Loucy (cell line): ENCODE results near the gene CCDC70.

Experiments used
- H2AFZ ChIP-seq: fragments of 200-600 bp; sonication (generic); 2 replicates; pipeline ENCODE4 v1.6.0; 2016; ENCODE audit warnings: antibody characterized with exemption, mild to moderate bottlenecking, low read length, moderate library complexity
- H3F3A ChIP-seq: fragments of 200-600 bp; 2 replicates; pipeline ENCODE4 v1.6.0; 2016; ENCODE audit warnings: antibody characterized with exemption, low read depth, mild to moderate bottlenecking
- H3K27me3 ChIP-seq: fragments of 200-600 bp; sonication (generic); 2 replicates; pipeline ENCODE4 v1.6.1; 2014; ENCODE audit warnings: low read length, mild to moderate bottlenecking; ENCODE audit not compliant: insufficient read depth, poor library complexity, severe bottlenecking
- H3K36me3 ChIP-seq: fragments of 200-600 bp; sonication (generic); 2 replicates; pipeline ENCODE4 v1.6.1; 2016; ENCODE audit warnings: low read length; ENCODE audit not compliant: insufficient read depth
- H3K4me1 ChIP-seq: fragments of 200-600 bp; sonication (generic); 2 replicates; pipeline ENCODE4 v1.5.1; 2014; ENCODE audit warnings: low read length, mild to moderate bottlenecking; ENCODE audit not compliant: insufficient read depth, poor library complexity, severe bottlenecking
- H3K4me2 ChIP-seq: fragments of 200-600 bp; sonication (generic); 2 replicates; pipeline ENCODE4 v1.6.0; 2014; ENCODE audit warnings: antibody characterized with exemption, low read length, low read depth, mild to moderate bottlenecking; ENCODE audit not compliant: poor library complexity, severe bottlenecking
- H3K4me3 ChIP-seq: fragments of 200-600 bp; sonication (generic); 2 replicates; pipeline ENCODE4 v1.5.1; 2014; ENCODE audit warnings: low read length, mild to moderate bottlenecking, mixed read lengths; ENCODE audit not compliant: poor library complexity, severe bottlenecking
- H3K79me2 ChIP-seq: fragments of 200-600 bp; sonication (generic); 2 replicates; pipeline ENCODE4 v1.6.1; 2014; ENCODE audit warnings: low read length; ENCODE audit not compliant: insufficient read depth
- H3K9ac ChIP-seq: fragments of 200-600 bp; sonication (generic); 2 replicates; pipeline ENCODE4 v1.6.0; 2014; ENCODE audit warnings: mild to moderate bottlenecking, low read depth, low read length, moderate library complexity; ENCODE audit not compliant: poor library complexity, severe bottlenecking
- H3K9me2 ChIP-seq: fragments of 200-600 bp; sonication (generic); replicated peaks from 2 replicates; pipeline ENCODE4 v1.6.1; 2016; ENCODE audit warnings: low read depth, low read length, mixed read lengths
- H3K9me3 ChIP-seq: fragments of 200-600 bp; sonication (generic); 2 replicates; pipeline ENCODE4 v1.6.1; 2014; ENCODE audit warnings: mild to moderate bottlenecking, antibody characterized with exemption, low read length, low read depth; ENCODE audit not compliant: insufficient read depth
- H4K20me1 ChIP-seq: fragments of 200-600 bp; sonication (generic); 2 replicates; pipeline ENCODE4 v1.6.0; 2014; ENCODE audit warnings: antibody characterized with exemption, low read length, mild to moderate bottlenecking; ENCODE audit not compliant: insufficient read depth, poor library complexity, severe bottlenecking
- CTCF ChIP-seq: fragments of 200-600 bp; sonication (generic); conservative IDR thresholded peaks from 2 replicates; pipeline ENCODE4 v1.5.1; 2014; ENCODE audit warnings: mild to moderate bottlenecking, antibody characterized with exemption, low read length
- EZH2phosphoT487 ChIP-seq: fragments of 200-600 bp; IDR thresholded peaks from 2 replicates; pipeline ENCODE4 v1.6.1; 2018; ENCODE audit warnings: antibody characterized with exemption, mild to moderate bottlenecking, moderate library complexity, borderline replicate concordance

The CCDC70 gene

GRCh38 chr13:51873117-51873798 lies 11.5 kb downstream of the CCDC70 start:
- Histone ChIP-seq H3F3A (no peaks in the 10 kb centered on the region), H3K36me3 (no peaks in the 10 kb centered on the region), H4K20me1 (no peaks in the 10 kb centered on the region), H3K4me2 (peak overlapping the region; percentile 36), H3K4me3 (no peak overlapping the region), H2AFZ (peak overlapping the region; percentile 67), H3K79me2 (no peaks in the 10 kb centered on the region), H3K9me2 (no peaks in the 10 kb centered on the region), H3K9ac (no peak overlapping the region), H3K9me3 (no peaks in the 10 kb centered on the region), H3K4me1 (peaks cover 53% of the 10 kb centered on the region), H3K27me3 (no peaks in the 10 kb centered on the region)
- TF ChIP-seq CTCF = no peak
- no peak for TF ChIP-seq EZH2phosphoT487

- H4K20me1 ChIP-seq = no peaks in the 10 kb centered on the region
- TF ChIP-seq EZH2phosphoT487 (no peak), CTCF (no peak)
- H3F3A ChIP-seq = no peaks in the 10 kb centered on the region
- peak overlapping the region; percentile 36 for H3K4me2 ChIP-seq
- H3K9me3 ChIP-seq = no peaks in the 10 kb centered on the region
- no peaks in the 10 kb centered on the region for H3K9me2 ChIP-seq
- H3K27me3 ChIP-seq = no peaks in the 10 kb centered on the region
- H3K36me3 ChIP-seq = no peaks in the 10 kb centered on the region
- H3K9ac ChIP-seq = no peak overlapping the region
- no peaks in the 10 kb centered on the region for H3K79me2 ChIP-seq
- no peak overlapping the region for H3K4me3 ChIP-seq
- peaks cover 52% of the 10 kb centered on the region for H3K4me1 ChIP-seq
- H2AFZ ChIP-seq = peak overlapping the region; percentile 67
These were observed 12.1 kb downstream of the CCDC70 start for GRCh38 chr13:51873837-51874236.

GRCh38 chr13:51874651-51875050 lies 12.9 kb downstream of the CCDC70 start:
- no peaks in the 10 kb centered on the region for H3K9me3 ChIP-seq
- peaks cover 55% of the 10 kb centered on the region for H3K4me1 ChIP-seq
- no peaks in the 10 kb centered on the region for H4K20me1 ChIP-seq
- H3K9me2 ChIP-seq = no peaks in the 10 kb centered on the region
- TF ChIP-seq CTCF (no peak), EZH2phosphoT487 (no peak)
- H2AFZ ChIP-seq = 0 out of 2 replicates have a peak overlapping the region, but pooled peaks have one; percentile 67
- H3K4me3 ChIP-seq = no peak overlapping the region
- H3K27me3 ChIP-seq = no peaks in the 10 kb centered on the region
- no peak overlapping the region for H3K9ac ChIP-seq
- H3K79me2 ChIP-seq = no peaks in the 10 kb centered on the region
- H3K36me3 ChIP-seq = no peaks in the 10 kb centered on the region
- H3F3A ChIP-seq = no peaks in the 10 kb centered on the region
- peak overlapping the region; percentile 36 for H3K4me2 ChIP-seq
